Forelimb muscle (tissue), 1 donor: ENCODE measurements around the gene PRPF38B. TPM values are rescaled to one million over a fixed set of nuclear protein-coding genes. Genes with fewer than 3 reads are reported as not detected.
A peak's percentile ranks its signal among the peaks of the same experiment; 100 is the strongest.

Experiments
- DNase-seq: peaks from one replicate; pipeline ENCODE4 v3.0.0-alpha.2; 2013; ENCODE audit warnings: low read depth
- polyA plus RNA-seq: library from polyadenylated mRNA; unstranded; fragments of 120-200 nt; gene quantifications from one replicate; pipeline ENCODE4 v1.2.1, GENCODE V29; 2013; ENCODE audit not compliant: insufficient read length

The PRPF38B gene
- polyA plus RNA-seq, 1 donor = 46.9 TPM

GRCh38 chr1:108717774-108718316 lies 25.7 kb downstream of the PRPF38B start:
- DNase-seq = no peak

DNA sequence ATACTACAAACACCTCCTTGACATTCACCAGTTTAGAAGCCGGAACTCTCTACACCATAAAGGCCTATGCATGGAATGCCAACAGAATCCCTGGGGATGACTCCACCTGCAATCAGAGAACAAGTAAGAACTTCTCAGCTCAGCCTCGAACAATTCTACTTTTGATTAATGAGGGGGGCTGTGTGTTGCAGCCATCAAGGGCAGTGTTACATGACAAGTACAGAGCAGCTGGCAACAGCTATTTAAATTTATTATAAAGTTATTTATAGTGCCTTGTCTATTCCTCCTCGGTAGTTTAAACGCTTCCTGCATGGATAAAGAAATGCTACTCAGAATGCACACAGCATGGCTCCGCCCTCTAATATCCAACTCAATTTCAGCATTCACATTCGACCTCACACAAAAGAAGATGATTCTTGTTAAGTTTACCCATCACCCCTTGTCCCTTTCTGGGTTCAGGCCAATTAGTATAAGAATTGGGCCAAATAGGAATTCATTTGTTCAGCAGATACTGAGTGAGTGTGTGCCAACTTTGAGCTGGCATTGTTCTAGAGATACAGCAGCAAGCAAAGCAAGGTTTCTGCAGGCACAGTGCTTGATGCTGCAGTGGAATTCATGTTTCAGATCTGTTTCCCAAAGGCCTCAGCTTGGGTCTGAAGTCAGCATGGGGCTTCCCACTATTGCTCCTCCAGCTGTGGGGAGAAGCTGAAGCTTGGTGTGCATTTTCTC lies 27.0 kb downstream of the PRPF38B start:
- no peak for DNase-seq

- DNase-seq = no peak
Observed at GRCh38 chr1:108719656-108720435, 27.7 kb downstream of the PRPF38B start.

- DNase-seq = no peak
Observed at GRCh38 chr1:108722292-108722691, 30.2 kb downstream of the PRPF38B start.

- no peak for DNase-seq
Observed at GRCh38 chr1:108725906-108726305, 33.8 kb downstream of the PRPF38B start.

GRCh38 chr1:108728327-108728923 lies 36.3 kb downstream of the PRPF38B start:
- DNase-seq = no peak

GRCh38 chr1:108729481-108729880 lies 37.4 kb downstream of the PRPF38B start:
- DNase-seq = no peak

GRCh38 chr1:108732398-108732797 lies 40.3 kb downstream of the PRPF38B start:
- no peak for DNase-seq

GRCh38 chr1:108734171-108734865 lies 42.2 kb downstream of the PRPF38B start:
- DNase-seq = no peak

GRCh38 chr1:108742253-108742652 lies 50.1 kb downstream of the PRPF38B start:
- DNase-seq = no peak

DNA sequence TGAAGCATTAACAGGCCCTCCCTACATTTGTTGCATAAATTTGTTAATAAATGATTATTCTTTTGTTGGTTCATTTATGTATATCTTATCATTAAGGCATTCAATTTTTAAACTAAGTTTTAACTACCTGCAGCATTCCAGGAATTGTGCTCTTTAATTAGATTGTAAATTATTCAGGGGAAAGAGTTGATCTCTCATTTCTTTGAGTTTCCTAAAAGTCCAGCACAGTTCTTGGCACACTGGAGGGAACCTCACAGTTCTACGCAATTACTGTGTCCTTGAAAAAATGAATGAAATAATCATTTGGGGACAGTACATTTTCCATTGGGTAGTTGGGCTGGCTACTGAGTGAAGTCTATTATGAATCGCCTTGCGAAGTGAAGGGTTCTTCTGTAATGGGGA lies 53.9 kb downstream of the PRPF38B start:
- DNase-seq = no peak

DNA sequence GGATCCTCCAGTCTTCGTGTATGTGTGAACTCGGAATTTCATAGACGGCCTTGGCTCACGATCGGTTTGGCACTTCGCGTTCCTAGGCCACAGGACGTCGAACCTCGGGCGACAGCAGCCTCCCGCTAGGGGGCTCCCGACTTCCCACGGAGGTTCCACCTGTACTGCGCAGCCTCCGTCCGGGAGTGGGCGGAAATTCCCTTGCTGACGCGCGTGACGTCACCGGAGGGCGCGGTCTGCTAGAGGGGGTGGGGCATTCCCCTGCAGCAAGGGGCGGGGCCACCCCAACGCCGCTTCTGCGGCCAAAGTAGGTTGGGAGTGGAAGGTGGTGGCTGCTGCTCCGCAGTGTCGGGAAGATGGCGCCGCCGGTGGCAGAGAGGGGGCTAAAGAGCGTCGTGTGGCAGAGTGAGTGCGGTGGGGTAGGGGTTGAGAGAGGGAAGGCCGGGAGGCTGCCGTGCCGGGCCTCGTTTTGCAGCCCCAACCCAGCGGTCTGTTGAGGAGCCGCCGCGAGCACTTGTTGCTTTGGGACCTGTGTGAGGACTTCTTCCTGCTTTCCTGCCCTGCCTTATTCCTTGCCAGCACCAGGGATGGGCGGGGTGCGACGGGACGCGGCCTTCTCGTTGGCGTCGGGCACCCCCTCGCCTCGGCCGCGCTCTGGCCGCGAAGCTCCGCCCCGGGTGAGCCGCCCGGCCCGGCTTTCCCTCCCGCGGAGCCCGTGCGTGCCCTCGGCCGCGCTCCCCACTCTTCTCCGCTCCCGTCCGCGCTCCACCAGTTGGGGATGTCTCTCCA lies 54.5 kb downstream of the PRPF38B start, which contains the start of gene STXBP3:
Gene STXBP3, plus strand, starts transcription at position 293 of the 789 bp plus-strand sequence. Its CDS starts 64 bp downstream, at position 357.
- peak; percentile 92 for DNase-seq

- DNase-seq = peak; percentile 71
Observed at GRCh38 chr1:108747171-108747850, 55.2 kb downstream of the PRPF38B start.

GRCh38 chr1:108747898-108748297 lies 55.8 kb downstream of the PRPF38B start:
- DNase-seq = no peak

GRCh38 chr1:108749081-108749480 lies 57.0 kb downstream of the PRPF38B start:
- DNase-seq = no peak

DNA sequence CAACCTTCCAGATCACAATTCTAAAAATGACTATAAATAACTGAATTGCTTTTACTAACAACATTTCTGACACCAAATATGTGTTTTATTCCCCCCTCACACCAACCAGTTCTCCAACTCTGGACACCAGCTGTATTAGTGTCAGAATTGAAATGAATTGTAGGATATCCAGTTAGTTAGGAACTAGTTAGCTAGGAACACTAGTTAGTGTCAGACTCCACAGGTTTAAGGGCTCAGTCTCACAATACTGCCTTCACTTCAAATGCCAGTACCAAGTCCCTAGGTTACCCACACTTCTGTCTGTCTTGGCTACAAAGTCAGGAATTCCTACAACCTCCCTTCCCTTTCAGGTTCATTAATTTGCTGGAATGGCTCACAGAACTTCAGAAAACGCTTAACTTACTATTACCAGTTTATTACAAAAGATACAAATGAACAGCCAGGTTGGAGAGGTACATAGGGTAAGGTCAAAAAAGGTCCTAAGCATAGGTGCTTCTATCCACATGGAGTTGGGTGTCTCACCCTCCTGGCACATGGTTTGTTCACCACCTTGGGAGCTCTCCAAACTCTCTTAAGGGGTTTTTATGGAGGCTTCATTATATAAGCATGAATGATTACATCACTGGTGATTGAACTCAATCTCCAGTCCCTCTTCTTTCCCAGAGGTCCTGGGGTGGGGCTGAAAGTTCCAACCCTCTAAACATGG lies 58.5 kb downstream of the PRPF38B start:
- DNase-seq = no peak
